ENCODE measurements around the gene FAM168A. TPM values are rescaled to one million over a fixed set of nuclear protein-coding genes. Genes with fewer than 3 reads are reported as not detected.

FAM168A gene
- total and polyA plus RNA-seq, 2 experiments from 2014 or later = 6.3 to 24.5 TPM

DNA sequence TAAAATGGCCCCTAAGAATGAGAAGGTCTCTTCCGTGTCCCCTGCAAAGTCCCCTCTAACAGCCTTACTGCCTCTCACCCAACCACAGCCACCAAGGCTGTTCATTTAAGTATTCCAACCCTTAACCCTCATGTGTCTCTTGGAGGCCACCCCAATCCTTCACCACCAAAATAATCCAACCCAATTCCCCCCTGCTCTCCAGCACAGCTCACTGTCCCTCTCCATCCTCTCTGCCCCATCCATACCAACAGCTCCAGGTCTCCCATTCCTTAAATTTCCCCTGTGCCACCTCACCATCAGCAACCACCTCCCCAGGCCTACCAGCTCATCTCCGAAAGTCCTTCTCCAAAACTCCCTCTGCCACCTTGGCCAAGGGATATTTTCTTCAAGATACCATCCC lies 1.4 kb downstream of the FAM168A start:
- H3K4me3 ChIP-seq = no peak overlapping the region

DNA sequence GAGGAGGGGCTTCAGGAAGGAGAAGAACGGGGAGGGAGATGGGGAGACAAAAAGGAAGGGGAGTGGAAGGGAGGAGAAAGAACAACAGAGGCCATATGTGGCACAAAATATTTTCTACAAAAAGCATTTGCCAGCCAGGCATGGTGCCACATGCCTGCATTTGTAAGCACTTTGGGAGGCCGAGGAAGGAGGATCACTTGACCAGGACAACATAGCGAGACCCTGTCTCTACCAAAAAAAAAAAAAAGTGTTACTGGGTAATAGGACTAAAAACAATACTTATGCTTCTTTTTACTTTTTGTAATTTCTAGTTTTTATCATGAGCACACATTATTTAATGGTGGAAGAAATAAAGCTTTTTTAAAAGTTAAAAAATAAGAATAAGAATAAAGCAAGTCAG lies 5.3 kb downstream of the FAM168A start:
- no peak overlapping the region for H3K4me2 ChIP-seq
- H4K20me1 ChIP-seq (ENCODE audit: insufficient read depth, poor library complexity, severe bottlenecking) = no peaks in the 10 kb centered on the region
- no peaks in the 10 kb centered on the region for H3K36me3 ChIP-seq (replicated peaks; ENCODE audit: insufficient read depth, low read depth)
- no peak overlapping the region for H2AFZ ChIP-seq
- H3K27me3 ChIP-seq = no peaks in the 10 kb centered on the region
- peaks cover 97% of the 10 kb centered on the region for H3K79me2 ChIP-seq
- no peaks in the 10 kb centered on the region for H3K9me3 ChIP-seq (ENCODE audit: low read depth)
- H3K4me3 ChIP-seq = no peak overlapping the region
- H3K9me2 ChIP-seq (replicated peaks; ENCODE audit: insufficient read depth) = no peaks in the 10 kb centered on the region
- TF ChIP-seq EZH2phosphoT487 (IDR thresholded peaks at IDR 0.05; ENCODE audit: low read depth, severe bottlenecking, unreplicated experiment) = no peak
- no peak for TF ChIP-seq EZH2 (IDR thresholded peaks at IDR 0.05; ENCODE audit: borderline replicate concordance)
- TF ChIP-seq CTCF (IDR thresholded peaks at IDR 0.05; ENCODE audit: poor library complexity) = no peak
- DNase-seq (ENCODE audit: low spot score) = no peak
- 96% methylated on average over 2 of the region's 3 CpGs for WGBS (ENCODE audit: low lambda C conversion rate, missing lambda C conversion rate)
- H3K4me1 ChIP-seq (ENCODE audit: insufficient read depth) = no peaks in the 10 kb centered on the region
- no peak overlapping the region for H3K27ac ChIP-seq

More for the DNA sequence above, 1.4 kb downstream of the FAM168A start:
- H3K9me3 ChIP-seq (ENCODE audit: low read depth) = no peaks in the 10 kb centered on the region
- H3K36me3 ChIP-seq (replicated peaks; ENCODE audit: insufficient read depth, low read depth) = no peaks in the 10 kb centered on the region
- no peaks in the 10 kb centered on the region for H4K20me1 ChIP-seq (ENCODE audit: insufficient read depth, poor library complexity, severe bottlenecking)
- no peak overlapping the region for H3K27ac ChIP-seq
- no peak overlapping the region for H2AFZ ChIP-seq
- DNase-seq (ENCODE audit: low spot score) = no peak
- no peaks in the 10 kb centered on the region for H3K4me1 ChIP-seq (ENCODE audit: insufficient read depth)
- TF ChIP-seq EZH2 (IDR thresholded peaks at IDR 0.05; ENCODE audit: borderline replicate concordance) (no peak), CTCF (IDR thresholded peaks at IDR 0.05; ENCODE audit: poor library complexity) (no peak), EZH2phosphoT487 (IDR thresholded peaks at IDR 0.05; ENCODE audit: low read depth, severe bottlenecking, unreplicated experiment) (no peak)
- H3K9me2 ChIP-seq (replicated peaks; ENCODE audit: insufficient read depth) = no peaks in the 10 kb centered on the region
- peak overlapping the region; percentile 87 for H3K4me2 ChIP-seq
- 91% methylated on average over 2 of the region's 2 CpGs for WGBS (ENCODE audit: low lambda C conversion rate, missing lambda C conversion rate)
- peaks cover 61% of the 10 kb centered on the region for H3K79me2 ChIP-seq
- H3K27me3 ChIP-seq = no peaks in the 10 kb centered on the region

GRCh38 chr11:73591743-73592142 lies 6.2 kb downstream of the FAM168A start:
- Histone ChIP-seq H4K20me1 (ENCODE audit: insufficient read depth, poor library complexity, severe bottlenecking) (peaks cover 4% of the 10 kb centered on the region), H3K27me3 (no peaks in the 10 kb centered on the region)

More at GRCh38 chr11:73591743-73592142, 6.2 kb downstream of the FAM168A start:
- Histone ChIP-seq H3K79me2 (peaks cover 97% of the 10 kb centered on the region), H3K9me3 (ENCODE audit: low read depth) (no peaks in the 10 kb centered on the region), H3K4me2 (no peak overlapping the region), H3K4me1 (ENCODE audit: insufficient read depth) (no peaks in the 10 kb centered on the region), H3K4me3 (no peak overlapping the region), H3K36me3 (replicated peaks; ENCODE audit: insufficient read depth, low read depth) (no peaks in the 10 kb centered on the region), H3K27ac (no peak overlapping the region), H3K9me2 (replicated peaks; ENCODE audit: insufficient read depth) (no peaks in the 10 kb centered on the region), H2AFZ (no peak overlapping the region)
- DNase-seq (ENCODE audit: low spot score) = no peak
- TF ChIP-seq EZH2 (IDR thresholded peaks at IDR 0.05; ENCODE audit: borderline replicate concordance) (no peak), CTCF (IDR thresholded peaks at IDR 0.05; ENCODE audit: poor library complexity) (no peak), EZH2phosphoT487 (IDR thresholded peaks at IDR 0.05; ENCODE audit: low read depth, severe bottlenecking, unreplicated experiment) (no peak)
- WGBS (ENCODE audit: low lambda C conversion rate, missing lambda C conversion rate) = 90% methylated on average over 4 of the region's 4 CpGs
